Endodermal cell (in vitro differentiated cells): ENCODE results near the gene SIAH3. TPM values are rescaled to one million over a fixed set of nuclear protein-coding genes. Genes with fewer than 3 reads are reported as not detected.

Experiments used
- DNase-seq: peaks from one replicate; pipeline ENCODE4 v3.0.0-alpha.2; 2017
- H3K27ac ChIP-seq: 2 replicates; pipeline ENCODE4 v1.5.1; 2013; ENCODE audit warnings: mild to moderate bottlenecking, low read depth, low read length, moderate library complexity
- H3K27me3 ChIP-seq: 2 replicates; pipeline ENCODE4 v1.6.1; 2013; ENCODE audit warnings: mild to moderate bottlenecking, low read length, moderate library complexity; ENCODE audit not compliant: insufficient read depth, control insufficient read depth, poor library complexity, severe bottlenecking
- H3K36me3 ChIP-seq: 2 replicates; pipeline ENCODE4 v1.7.0; 2013; ENCODE audit warnings: mild to moderate bottlenecking, low read length, moderate library complexity; ENCODE audit not compliant: control insufficient read depth, insufficient read depth
- H3K4me1 ChIP-seq: one replicate; pipeline ENCODE4 v1.7.0; 2013; ENCODE audit warnings: low read length; ENCODE audit not compliant: control insufficient read depth, insufficient read depth
- H3K4me3 ChIP-seq: 2 replicates; pipeline ENCODE4 v1.5.1; 2013; ENCODE audit warnings: mild to moderate bottlenecking, low read length, moderate library complexity
- H3K9ac ChIP-seq: 2 replicates; pipeline ENCODE4 v1.6.1; 2013; ENCODE audit warnings: mild to moderate bottlenecking, low read length, moderate library complexity; ENCODE audit not compliant: poor library complexity, severe bottlenecking; ENCODE audit errors: extremely low read depth
- H3K9me3 ChIP-seq: 2 replicates; pipeline ENCODE4 v1.6.1; 2013; ENCODE audit warnings: mild to moderate bottlenecking, low read length, moderate library complexity; ENCODE audit not compliant: control insufficient read depth
- H3K27ac Mint-ChIP-seq: 2 replicates; pipeline ENCODE4 v1.8.0; 2020; ENCODE audit warnings: mixed read lengths
- H3K27me3 Mint-ChIP-seq: 2 replicates; pipeline ENCODE4 v1.8.0; 2021; ENCODE audit warnings: mild to moderate bottlenecking, mixed read lengths; ENCODE audit not compliant: insufficient read depth
- H3K36me3 Mint-ChIP-seq: 2 replicates; pipeline ENCODE4 v1.8.0; 2020; ENCODE audit warnings: low read depth, mixed read lengths
- H3K4me1 Mint-ChIP-seq: 2 replicates; pipeline ENCODE4 v1.8.0; 2020; ENCODE audit warnings: mixed read lengths
- H3K4me3 Mint-ChIP-seq: 2 replicates; pipeline ENCODE4 v1.8.0; 2020; ENCODE audit warnings: mild to moderate bottlenecking, moderate library complexity, mixed read lengths
- H3K9me3 Mint-ChIP-seq: 2 replicates; pipeline ENCODE4 v1.8.0; 2020; ENCODE audit warnings: mild to moderate bottlenecking, mixed read lengths
- WGBS, 2 experiments: methylation state at CpG; one replicate each; pipeline versions ENCODE4 v1.1.5 to v1.1.7; 2013; ENCODE audit warnings: missing lambda C conversion rate in 2 of 2, mixed read lengths in 1 of 2; ENCODE audit not compliant: insufficient coverage in 1 of 2, insufficient read length in 1 of 2; 5-methylcytosine and 5-hydroxymethylcytosine counted together
- long read RNA-seq, 4 experiments: library from polyadenylated mRNA in 2 of 4; library from RNA in 1 of 4; library from capped mRNA in 1 of 4; stranded (forward) in 3 of 4; unstranded in 1 of 4; transcript quantifications; one replicate each; pipeline ENCODE4 v2.0.0, GENCODE V29; 2020 to 2021; ENCODE audit warnings: inconsistent platforms in 1 of 4
- polyA plus RNA-seq, 2 experiments: library from polyadenylated mRNA; stranded (reverse); fragments of 50-300 nt; gene quantifications; one replicate each; pipeline ENCODE4 v1.2.3, GENCODE V29; 2013
- total RNA-seq, 2 donors: library from RNA; stranded (reverse); fragmentation: NEBNext Ultra II Directional in 1 of 2; extraction: Animal tissue kit (Norgen Biotek cat#: 25700) in 1 of 2; gene quantifications; 2 replicates in 1 of 2; 3 replicates in 1 of 2; pipeline ENCODE4 v1.2.1, GENCODE V29; 2021
- TF ChIP-seq, protein P1 (sequence below): fragments of 200-600 bp; sonication (generic); conservative IDR thresholded peaks from 2 replicates; pipeline ENCODE4 v1.5.0; 2021; ENCODE audit warnings: antibody characterized with exemption, mild to moderate bottlenecking

Gene SIAH3, protein sequence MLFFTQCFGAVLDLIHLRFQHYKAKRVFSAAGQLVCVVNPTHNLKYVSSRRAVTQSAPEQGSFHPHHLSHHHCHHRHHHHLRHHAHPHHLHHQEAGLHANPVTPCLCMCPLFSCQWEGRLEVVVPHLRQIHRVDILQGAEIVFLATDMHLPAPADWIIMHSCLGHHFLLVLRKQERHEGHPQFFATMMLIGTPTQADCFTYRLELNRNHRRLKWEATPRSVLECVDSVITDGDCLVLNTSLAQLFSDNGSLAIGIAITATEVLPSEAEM
- not detected for total RNA-seq
- 0.21 TPM for polyA plus RNA-seq (2013, experiment 1 of 2)
- polyA plus RNA-seq (2013, experiment 2 of 2), result 0.12 TPM
- long read RNA-seq, experiment 1, result 0 reads
- long read RNA-seq, experiment 2, result 0 reads
- long read RNA-seq, experiment 3, result 0 reads
- long read RNA-seq, experiment 4, result 0 reads

DNA sequence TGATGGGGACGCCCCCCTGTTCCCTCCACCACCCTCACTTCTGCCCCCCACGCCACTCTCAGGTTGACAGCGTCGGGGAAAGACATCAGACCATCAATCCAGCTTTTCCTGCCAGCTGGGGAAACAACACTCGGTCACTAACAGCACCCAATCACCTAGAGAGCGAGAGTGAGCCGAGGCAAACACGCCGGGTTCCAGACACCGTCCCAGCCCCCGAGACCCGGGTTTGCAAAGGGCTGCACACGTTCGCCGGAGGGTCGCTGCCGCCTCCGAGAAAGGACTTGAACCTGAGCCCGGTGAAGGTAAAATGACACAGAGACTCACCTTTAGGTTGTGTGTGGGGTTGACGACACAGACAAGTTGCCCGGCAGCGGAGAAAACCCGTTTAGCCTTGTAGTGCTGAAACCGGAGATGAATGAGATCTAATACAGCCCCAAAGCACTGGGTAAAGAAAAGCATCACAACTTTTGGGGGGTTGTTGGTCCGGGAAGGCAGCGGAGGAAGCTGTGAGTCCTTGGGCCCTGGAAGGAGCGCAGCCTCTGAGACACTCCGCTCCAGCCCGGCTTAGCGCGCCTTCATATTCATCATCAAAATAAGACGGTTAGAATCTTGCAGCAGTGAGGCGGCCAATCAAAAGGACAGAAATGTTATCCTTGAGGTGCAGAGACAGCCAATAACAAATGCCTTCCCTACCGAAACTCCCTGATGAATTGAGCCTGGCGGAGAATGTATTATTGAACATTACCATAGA is at the start of gene SIAH3:
TSS of gene SIAH3 (minus strand) at position 583 of the 751 bp plus-strand sequence. CDS start at position 459, 124 bp downstream.
- H3K4me3 Mint-ChIP-seq, result peak within 1 kb of the TSS; percentile 57

DNA sequence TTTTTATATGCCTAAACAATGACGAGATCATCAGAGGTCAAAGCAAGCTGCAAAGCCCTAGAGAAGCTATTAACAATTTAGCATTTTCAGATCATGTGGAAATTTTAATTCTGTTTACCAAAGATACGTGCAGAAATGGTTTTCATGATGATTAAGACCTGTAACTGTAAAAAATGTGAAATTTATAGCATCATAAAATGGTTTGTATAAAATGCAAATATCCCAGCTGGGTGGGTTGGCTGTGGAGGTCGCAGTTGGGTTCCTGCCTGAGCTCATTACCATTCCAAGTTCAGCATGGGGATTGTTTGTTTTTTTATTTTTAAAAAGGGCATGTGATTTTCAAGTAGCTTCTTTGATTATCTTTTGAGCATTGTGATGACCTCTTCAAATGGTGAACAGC is 47.9 kb upstream of the SIAH3 start:
- TF ChIP-seq, protein P1, sequence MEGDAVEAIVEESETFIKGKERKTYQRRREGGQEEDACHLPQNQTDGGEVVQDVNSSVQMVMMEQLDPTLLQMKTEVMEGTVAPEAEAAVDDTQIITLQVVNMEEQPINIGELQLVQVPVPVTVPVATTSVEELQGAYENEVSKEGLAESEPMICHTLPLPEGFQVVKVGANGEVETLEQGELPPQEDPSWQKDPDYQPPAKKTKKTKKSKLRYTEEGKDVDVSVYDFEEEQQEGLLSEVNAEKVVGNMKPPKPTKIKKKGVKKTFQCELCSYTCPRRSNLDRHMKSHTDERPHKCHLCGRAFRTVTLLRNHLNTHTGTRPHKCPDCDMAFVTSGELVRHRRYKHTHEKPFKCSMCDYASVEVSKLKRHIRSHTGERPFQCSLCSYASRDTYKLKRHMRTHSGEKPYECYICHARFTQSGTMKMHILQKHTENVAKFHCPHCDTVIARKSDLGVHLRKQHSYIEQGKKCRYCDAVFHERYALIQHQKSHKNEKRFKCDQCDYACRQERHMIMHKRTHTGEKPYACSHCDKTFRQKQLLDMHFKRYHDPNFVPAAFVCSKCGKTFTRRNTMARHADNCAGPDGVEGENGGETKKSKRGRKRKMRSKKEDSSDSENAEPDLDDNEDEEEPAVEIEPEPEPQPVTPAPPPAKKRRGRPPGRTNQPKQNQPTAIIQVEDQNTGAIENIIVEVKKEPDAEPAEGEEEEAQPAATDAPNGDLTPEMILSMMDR, result no peak
- Histone ChIP-seq H3K9me3 (no peaks in the 10 kb centered on the region), H3K4me3 (no peak overlapping the region), H3K27ac (no peak overlapping the region), H3K4me1 (peaks cover 4% of the 10 kb centered on the region), H3K36me3 (no peaks in the 10 kb centered on the region), H3K27me3 (no peaks in the 10 kb centered on the region), H3K9ac (no peak overlapping the region)
- H3K27me3 Mint-ChIP-seq, result peaks cover 9% of the 10 kb centered on the region
- H3K27ac Mint-ChIP-seq, result no peak overlapping the region
- H3K4me3 Mint-ChIP-seq, result no peak overlapping the region
- H3K4me1 Mint-ChIP-seq, result peaks cover 25% of the 10 kb centered on the region
- no peak for DNase-seq
- 86 to 88% methylated on average over 2 to 3 of the region's 3 CpGs for WGBS, 2 experiments
- no peaks in the 10 kb centered on the region for H3K36me3 Mint-ChIP-seq
- H3K9me3 Mint-ChIP-seq, result no peaks in the 10 kb centered on the region

More for the DNA sequence above, at the start of gene SIAH3:
- H3K4me3 ChIP-seq, result peak within 1 kb of the TSS; percentile 68
- H3K4me1 Mint-ChIP-seq, result peaks cover 48% of the 10 kb centered on the region
- 36 to 40% methylated on average over 31 to 35 of the region's 35 CpGs for WGBS, 2 experiments
- peaks cover 21% of the 10 kb centered on the region for H3K4me1 ChIP-seq
- peaks cover 9% of the 10 kb centered on the region for H3K9me3 ChIP-seq
- peaks cover 36% of the 10 kb centered on the region for H3K27me3 Mint-ChIP-seq
- H3K27ac Mint-ChIP-seq, result no peak within 1 kb of the TSS
- H3K27me3 ChIP-seq, result peaks cover 27% of the 10 kb centered on the region
- H3K9ac ChIP-seq, result peak within 1 kb of the TSS; percentile 8
- peak; percentile 74 for DNase-seq
- no peaks in the 10 kb centered on the region for H3K36me3 Mint-ChIP-seq
- peaks cover 5% of the 10 kb centered on the region for H3K9me3 Mint-ChIP-seq
- no peaks in the 10 kb centered on the region for H3K36me3 ChIP-seq
- H3K27ac ChIP-seq, result no peak within 1 kb of the TSS
- TF ChIP-seq, protein P1, result no peak

DNA sequence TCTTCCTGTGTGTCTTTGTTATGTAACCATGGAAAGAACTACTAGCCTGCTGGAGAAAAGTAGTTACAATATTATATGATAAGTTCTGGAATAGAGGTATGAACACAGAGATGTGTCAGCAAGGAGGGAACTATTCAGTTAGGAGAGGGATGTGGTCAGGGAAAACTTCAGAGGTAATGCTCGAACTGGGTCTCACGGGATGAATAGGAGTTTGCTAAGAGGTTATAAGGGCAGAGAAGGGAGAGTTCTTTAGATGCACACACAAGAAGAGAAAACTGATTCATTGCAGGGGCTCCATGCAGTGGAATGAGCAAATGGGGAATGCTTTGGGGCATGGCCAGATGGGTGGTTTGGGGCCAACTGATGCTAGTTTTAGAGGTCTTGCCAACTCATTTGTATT is 46.0 kb upstream of the SIAH3 start:
- Histone ChIP-seq H3K27ac (no peak overlapping the region), H3K27me3 (no peaks in the 10 kb centered on the region), H3K36me3 (no peaks in the 10 kb centered on the region), H3K4me3 (no peak overlapping the region), H3K4me1 (peaks cover 3% of the 10 kb centered on the region), H3K9me3 (no peaks in the 10 kb centered on the region), H3K9ac (no peak overlapping the region)
- no peak for DNase-seq
- no peak overlapping the region for H3K27ac Mint-ChIP-seq
- peaks cover 9% of the 10 kb centered on the region for H3K27me3 Mint-ChIP-seq
- TF ChIP-seq, protein P1, result no peak
- H3K4me3 Mint-ChIP-seq, result no peak overlapping the region
- H3K9me3 Mint-ChIP-seq, result no peaks in the 10 kb centered on the region
- no peaks in the 10 kb centered on the region for H3K36me3 Mint-ChIP-seq
- H3K4me1 Mint-ChIP-seq, result peaks cover 11% of the 10 kb centered on the region
- WGBS, 2 experiments, result 85 to 100% methylated on average over 2 of the region's 2 CpGs
